Fibroblast of lung (primary cell): ENCODE results near the gene NFATC2IP. TPM values are rescaled to one million over a fixed set of nuclear protein-coding genes. Genes with fewer than 3 reads are reported as not detected.

Experiments used
- DNase-seq, 2 donors: peaks; one replicate each; pipeline versions ENCODE4 v3.0.0 to v3.0.0-alpha.2; 2010; ENCODE audit warnings: low read depth in 2 of 2
- H2AFZ ChIP-seq: 2 replicates; pipeline ENCODE4 v1.5.1; 2012; ENCODE audit warnings: low read length, control low read depth, inconsistent platforms
- H3K27ac ChIP-seq: 2 replicates; pipeline ENCODE4 v1.5.1; 2011; ENCODE audit warnings: low read length, control low read depth; ENCODE audit not compliant: insufficient read depth
- H3K27me3 ChIP-seq: 2 replicates; pipeline ENCODE4 v1.5.1; 2011; ENCODE audit warnings: mild to moderate bottlenecking, low read length; ENCODE audit not compliant: control insufficient read depth, insufficient read depth
- H3K36me3 ChIP-seq: 2 replicates; pipeline ENCODE4 v1.5.1; 2011; ENCODE audit warnings: low read length; ENCODE audit not compliant: control insufficient read depth, insufficient read depth
- H3K4me1 ChIP-seq: 2 replicates; pipeline ENCODE4 v1.5.1; 2011; ENCODE audit warnings: low read length; ENCODE audit not compliant: control insufficient read depth, insufficient read depth; ENCODE audit errors: extremely low read depth
- H3K4me2 ChIP-seq: 2 replicates; pipeline ENCODE4 v1.5.1; 2011; ENCODE audit warnings: low read length, control low read depth; ENCODE audit not compliant: insufficient read depth; ENCODE audit errors: extremely low read depth
- H3K4me3 ChIP-seq, 4 experiments: fragments of 200-600 bp in 1 of 4; sonication (generic) in 1 of 4; replicated peaks in 1 of 4; 2 replicates each; pipeline ENCODE4 v1.5.1; 2011 to 2016; ENCODE audit warnings: low read length in 4 of 4, low read depth in 3 of 4, mild to moderate bottlenecking in 3 of 4, control low read depth in 2 of 4, inconsistent platforms in 1 of 4, mixed read lengths in 1 of 4; ENCODE audit not compliant: insufficient read depth in 1 of 4; ENCODE audit errors: control extremely low read depth in 1 of 4
- H3K79me2 ChIP-seq: 2 replicates; pipeline ENCODE4 v1.5.1; 2012; ENCODE audit warnings: mild to moderate bottlenecking, low read length, inconsistent platforms; ENCODE audit not compliant: control insufficient read depth, insufficient read depth
- H3K9ac ChIP-seq: 2 replicates; pipeline ENCODE4 v1.5.1; 2011; ENCODE audit warnings: mild to moderate bottlenecking, low read length, control low read depth; ENCODE audit not compliant: insufficient read depth
- H3K9me3 ChIP-seq: 2 replicates; pipeline ENCODE4 v1.5.1; 2012; ENCODE audit warnings: low read depth, low read length; ENCODE audit not compliant: control insufficient read depth, insufficient read depth
- H4K20me1 ChIP-seq: 2 replicates; pipeline ENCODE4 v1.5.1; 2011; ENCODE audit warnings: low read length; ENCODE audit not compliant: control insufficient read depth, insufficient read depth; ENCODE audit errors: extremely low read depth
- EZH2 ChIP-seq: IDR thresholded peaks from 2 replicates; pipeline ENCODE4 v1.5.1; 2012; ENCODE audit warnings: low read length, control low read depth, mild to moderate bottlenecking; ENCODE audit errors: missing control alignments
- polyA plus RNA-seq, 2 donors: library from polyadenylated mRNA; depleted of rRNA in 1 of 2; stranded (reverse) in 1 of 2; unstranded in 1 of 2; fragments of >200 nt; gene quantifications; 2 replicates each; pipeline ENCODE4 v1.2.1, GENCODE V29; 2011 to 2012; ENCODE audit warnings: missing spikeins in 1 of 2
- total RNA-seq: library from RNA; depleted of rRNA; stranded (reverse); fragments of >200 nt; gene quantifications from 2 replicates; pipeline ENCODE4 v1.2.1, GENCODE V29; 2014
- TF ChIP-seq, protein P1 (sequence below), 2 donors: IDR thresholded peaks in 1 of 2; conservative IDR thresholded peaks in 1 of 2; 1 replicate in 1 of 2; 2 replicates in 1 of 2; pipeline ENCODE4 v1.5.1; 2011 to 2012; ENCODE audit warnings: low read length in 2 of 2, control low read depth in 1 of 2, inconsistent platforms in 1 of 2, low read depth in 1 of 2, mild to moderate bottlenecking in 1 of 2

Gene NFATC2IP
- total and polyA plus RNA-seq, 2 donors (not counting 1 experiment from before 2014, with no cell fraction given), result 16.0 to 25.6 TPM

DNA sequence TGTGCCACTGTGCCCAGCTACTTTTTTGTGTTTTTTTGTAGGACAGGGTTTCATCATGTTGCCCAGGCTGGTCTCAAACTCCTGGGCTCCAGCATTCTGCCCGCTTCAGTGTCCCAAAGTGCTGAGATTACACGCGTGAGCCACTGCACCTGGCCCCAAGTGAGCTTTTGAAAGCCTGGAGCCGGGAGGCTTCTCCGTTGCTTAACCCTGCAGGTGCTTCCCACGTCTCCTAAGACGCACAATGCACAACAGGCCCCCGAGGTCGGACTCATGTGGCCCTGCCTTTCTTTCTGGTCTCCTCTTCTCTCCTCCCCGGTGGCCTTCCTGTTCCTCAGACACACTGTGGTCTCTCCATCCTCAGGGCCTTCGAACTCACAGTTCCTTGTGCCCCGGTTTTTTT, 38.2 kb upstream of the NFATC2IP start:
- Histone ChIP-seq H2AFZ (no peak overlapping the region), H4K20me1 (no peaks in the 10 kb centered on the region), H3K4me3 (no peak overlapping the region), H3K36me3 (peaks cover 8% of the 10 kb centered on the region), H3K4me2 (no peak overlapping the region), H3K9ac (no peak overlapping the region), H3K27me3 (no peaks in the 10 kb centered on the region), H3K4me1 (no peaks in the 10 kb centered on the region), H3K27ac (no peak overlapping the region), H3K9me3 (no peaks in the 10 kb centered on the region), H3K79me2 (no peaks in the 10 kb centered on the region)
- TF ChIP-seq, protein P1, sequence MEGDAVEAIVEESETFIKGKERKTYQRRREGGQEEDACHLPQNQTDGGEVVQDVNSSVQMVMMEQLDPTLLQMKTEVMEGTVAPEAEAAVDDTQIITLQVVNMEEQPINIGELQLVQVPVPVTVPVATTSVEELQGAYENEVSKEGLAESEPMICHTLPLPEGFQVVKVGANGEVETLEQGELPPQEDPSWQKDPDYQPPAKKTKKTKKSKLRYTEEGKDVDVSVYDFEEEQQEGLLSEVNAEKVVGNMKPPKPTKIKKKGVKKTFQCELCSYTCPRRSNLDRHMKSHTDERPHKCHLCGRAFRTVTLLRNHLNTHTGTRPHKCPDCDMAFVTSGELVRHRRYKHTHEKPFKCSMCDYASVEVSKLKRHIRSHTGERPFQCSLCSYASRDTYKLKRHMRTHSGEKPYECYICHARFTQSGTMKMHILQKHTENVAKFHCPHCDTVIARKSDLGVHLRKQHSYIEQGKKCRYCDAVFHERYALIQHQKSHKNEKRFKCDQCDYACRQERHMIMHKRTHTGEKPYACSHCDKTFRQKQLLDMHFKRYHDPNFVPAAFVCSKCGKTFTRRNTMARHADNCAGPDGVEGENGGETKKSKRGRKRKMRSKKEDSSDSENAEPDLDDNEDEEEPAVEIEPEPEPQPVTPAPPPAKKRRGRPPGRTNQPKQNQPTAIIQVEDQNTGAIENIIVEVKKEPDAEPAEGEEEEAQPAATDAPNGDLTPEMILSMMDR (conservative IDR thresholded peaks at IDR 0.05 in 1 of 2, IDR thresholded peaks at IDR 0.05 in 1 of 2; ENCODE audit: low read depth in 1 of 2, low read length in 2 of 2), result no peak
- TF ChIP-seq EZH2, result no peak
- no peak for DNase-seq

DNA sequence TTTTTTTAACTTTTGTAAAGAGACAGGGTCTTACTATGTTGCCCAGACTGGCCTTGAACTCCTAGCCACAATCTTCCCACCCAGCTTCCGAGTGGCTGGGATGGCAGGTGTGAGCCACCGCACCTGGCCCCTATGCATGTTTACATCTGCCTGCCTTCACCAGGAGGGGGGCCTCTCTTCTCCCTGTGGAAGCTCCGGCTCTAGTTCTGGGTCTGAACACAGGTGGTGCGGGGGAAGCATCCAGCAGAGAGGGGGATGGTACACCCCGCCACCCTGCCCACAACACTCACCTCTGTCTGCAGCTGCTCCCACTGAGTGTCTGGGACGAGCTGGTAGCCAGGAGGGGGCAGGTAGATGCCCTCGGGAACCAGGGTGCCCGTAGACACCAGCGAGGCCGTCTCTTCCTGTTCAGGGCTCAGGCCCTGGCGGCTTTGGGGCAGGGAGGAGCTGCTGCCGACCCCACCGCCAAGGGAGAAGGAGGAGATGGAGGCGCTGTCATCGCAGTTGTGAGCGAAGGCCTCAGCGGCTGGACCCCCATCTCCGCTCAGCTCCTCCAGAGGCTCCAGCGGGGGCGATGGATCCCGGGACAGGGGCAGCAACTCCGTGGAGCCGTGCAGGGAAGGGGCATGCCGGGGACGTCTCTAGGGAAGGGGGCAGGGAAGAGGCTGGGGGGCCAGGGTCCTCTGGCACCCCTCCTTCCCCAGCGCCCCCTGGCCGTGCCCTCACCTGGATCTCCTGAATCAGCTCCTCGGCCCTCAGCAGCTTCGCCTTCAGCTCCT, 36.6 kb upstream of the NFATC2IP start:
- Histone ChIP-seq H3K27ac (no peak overlapping the region), H3K27me3 (no peaks in the 10 kb centered on the region), H3K9ac (no peak overlapping the region), H3K36me3 (peaks cover 6% of the 10 kb centered on the region), H2AFZ (no peak overlapping the region), H3K9me3 (no peaks in the 10 kb centered on the region), H4K20me1 (no peaks in the 10 kb centered on the region), H3K4me2 (no peak overlapping the region), H3K4me1 (no peaks in the 10 kb centered on the region), H3K79me2 (no peaks in the 10 kb centered on the region), H3K4me3 (no peak overlapping the region)
- no peak for DNase-seq
- TF ChIP-seq, protein P1 (conservative IDR thresholded peaks at IDR 0.05 in 1 of 2, IDR thresholded peaks at IDR 0.05 in 1 of 2; ENCODE audit: low read depth in 1 of 2, low read length in 2 of 2), result no peak
- TF ChIP-seq EZH2, result no peak

DNA sequence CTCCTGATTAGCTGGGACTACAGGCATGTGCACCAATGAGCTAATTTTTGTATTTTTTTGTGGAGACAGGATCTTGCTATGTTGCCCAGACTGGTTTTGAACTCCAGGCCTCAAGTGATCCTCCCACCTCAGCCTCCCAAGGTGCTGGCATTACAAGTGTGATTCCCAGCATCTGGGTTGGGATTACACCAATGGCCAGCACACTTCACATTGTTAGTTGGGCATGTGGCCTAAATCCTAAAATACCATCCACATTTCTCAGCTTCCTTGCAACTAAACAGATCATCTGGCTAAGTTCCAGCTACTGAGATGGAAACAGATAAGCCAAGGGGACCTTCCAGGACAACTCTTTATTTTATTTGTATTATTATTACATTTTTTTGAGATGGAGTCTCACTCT, 35.6 kb upstream of the NFATC2IP start:
- DNase-seq, result peak; percentile 39 to 60
- Histone ChIP-seq H3K36me3 (peaks cover 6% of the 10 kb centered on the region), H2AFZ (no peak overlapping the region), H3K9ac (no peak overlapping the region), H3K27ac (no peak overlapping the region), H3K9me3 (no peaks in the 10 kb centered on the region), H3K4me1 (no peaks in the 10 kb centered on the region), H3K4me3 (no peak overlapping the region), H4K20me1 (no peaks in the 10 kb centered on the region), H3K4me2 (no peak overlapping the region), H3K27me3 (no peaks in the 10 kb centered on the region), H3K79me2 (no peaks in the 10 kb centered on the region)
- TF ChIP-seq EZH2, result no peak
- TF ChIP-seq, protein P1 (conservative IDR thresholded peaks at IDR 0.05 in 1 of 2, IDR thresholded peaks at IDR 0.05 in 1 of 2; ENCODE audit: low read depth in 1 of 2, low read length in 2 of 2), result no peak
